ENCODE measurements around the gene SEC24C. TPM values are rescaled to one million over a fixed set of nuclear protein-coding genes. Genes with fewer than 3 reads are reported as not detected.
A peak's percentile ranks its signal among the peaks of the same experiment; 100 is the strongest.

Gene SEC24C
- total and polyA plus RNA-seq, 2 of the 13 experiments (the other 11 are each of a cell fraction or from before 2014, with no cell fraction given) = 63.1 to 66.4 TPM

DNA sequence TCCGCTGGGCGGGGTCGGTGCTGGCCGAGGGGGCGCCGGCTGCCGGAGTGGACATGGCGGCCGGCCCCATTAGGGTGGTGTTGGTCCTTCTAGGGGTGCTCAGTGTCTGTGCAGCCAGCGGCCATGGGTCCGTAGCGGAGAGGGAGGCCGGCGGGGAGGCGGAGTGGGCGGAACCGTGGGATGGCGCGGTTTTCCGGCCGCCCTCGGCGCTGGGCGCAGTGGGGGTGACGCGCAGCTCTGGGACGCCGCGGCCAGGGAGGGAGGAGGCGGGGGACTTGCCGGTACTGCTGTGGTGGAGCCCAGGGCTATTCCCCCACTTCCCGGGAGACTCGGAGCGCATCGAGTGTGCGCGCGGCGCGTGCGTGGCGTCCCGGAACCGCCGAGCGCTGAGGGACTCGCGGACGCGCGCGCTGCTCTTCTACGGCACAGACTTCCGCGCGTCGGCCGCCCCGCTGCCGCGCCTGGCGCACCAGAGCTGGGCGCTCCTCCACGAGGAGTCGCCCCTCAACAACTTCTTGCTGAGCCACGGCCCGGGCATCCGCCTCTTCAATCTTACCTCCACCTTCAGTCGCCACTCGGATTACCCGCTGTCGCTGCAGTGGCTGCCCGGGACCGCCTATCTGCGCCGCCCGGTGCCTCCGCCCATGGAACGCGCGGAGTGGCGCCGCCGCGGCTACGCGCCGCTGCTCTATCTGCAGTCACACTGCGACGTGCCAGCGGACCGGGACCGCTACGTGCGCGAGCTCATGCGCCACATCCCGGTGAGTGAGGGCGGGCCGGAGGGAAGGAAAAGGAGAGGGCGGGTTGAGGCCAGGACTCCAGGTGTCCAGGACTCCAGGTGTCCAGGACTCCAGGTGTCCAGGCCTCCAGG is 28.3 kb downstream of the SEC24C start (continued):
- TF ChIP-seq, protein P1, sequence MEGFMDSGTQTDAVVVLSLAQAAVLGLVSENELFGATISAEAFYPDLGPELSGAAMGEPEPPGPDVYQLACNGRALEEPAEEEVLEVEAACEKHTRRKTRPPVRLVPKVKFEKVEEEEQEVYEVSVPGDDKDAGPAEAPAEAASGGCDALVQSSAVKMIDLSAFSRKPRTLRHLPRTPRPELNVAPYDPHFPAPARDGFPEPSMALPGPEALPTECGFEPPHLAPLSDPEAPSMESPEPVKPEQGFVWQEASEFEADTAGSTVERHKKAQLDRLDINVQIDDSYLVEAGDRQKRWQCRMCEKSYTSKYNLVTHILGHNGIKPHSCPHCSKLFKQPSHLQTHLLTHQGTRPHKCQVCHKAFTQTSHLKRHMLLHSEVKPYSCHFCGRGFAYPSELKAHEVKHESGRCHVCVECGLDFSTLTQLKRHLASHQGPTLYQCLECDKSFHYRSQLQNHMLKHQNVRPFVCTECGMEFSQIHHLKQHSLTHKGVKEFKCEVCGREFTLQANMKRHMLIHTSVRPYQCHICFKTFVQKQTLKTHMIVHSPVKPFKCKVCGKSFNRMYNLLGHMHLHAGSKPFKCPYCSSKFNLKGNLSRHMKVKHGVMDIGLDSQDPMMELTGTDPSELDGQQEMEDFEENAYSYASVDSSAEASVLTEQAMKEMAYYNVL (CRISPR knock-in tag; IDR thresholded peaks at IDR 0.05; ENCODE audit: borderline replicate concordance) = peak; percentile 45; the same call in 1 of the 2 replicates
- 0 out of 2 replicates have a peak, but pooled peaks have one; percentile 10 for TF ChIP-seq THAP8 (CRISPR knock-in tag; IDR thresholded peaks at IDR 0.05; ENCODE audit: borderline replicate concordance)
- 0 out of 2 replicates have a peak, but pooled peaks have one; percentile 40 for TF ChIP-seq ZNF607 (CRISPR knock-in tag; IDR thresholded peaks at IDR 0.05; ENCODE audit: borderline replicate concordance)
- peak; percentile 98 for TF ChIP-seq AGO2 (optimal IDR thresholded peaks at IDR 0.05; ENCODE audit: low read depth, low read length)
- TF ChIP-seq NFATC3 (CRISPR knock-in tag; IDR thresholded peaks at IDR 0.05) = 0 out of 2 replicates have a peak, but pooled peaks have one; percentile 42
- no peak for TF ChIP-seq PAX8 (CRISPR knock-in tag; IDR thresholded peaks at IDR 0.05; ENCODE audit: borderline replicate concordance)
- TF ChIP-seq NONO (IDR thresholded peaks at IDR 0.05) = no peak
- TF ChIP-seq NONO (CRISPR knock-in tag; conservative IDR thresholded peaks at IDR 0.05) = peak; percentile 52
- TF ChIP-seq SMAD9 (CRISPR knock-in tag; IDR thresholded peaks at IDR 0.05) = 0 out of 2 replicates have a peak, but pooled peaks have one; percentile 79
- peak; percentile 46; the same call in 1 of the 2 replicates for TF ChIP-seq ELF1 (CRISPR knock-in tag; IDR thresholded peaks at IDR 0.05)
- no peak for TF ChIP-seq ATRX (CRISPR knock-in tag; IDR thresholded peaks at IDR 0.05; ENCODE audit: borderline replicate concordance)
- TF ChIP-seq, protein P2, sequence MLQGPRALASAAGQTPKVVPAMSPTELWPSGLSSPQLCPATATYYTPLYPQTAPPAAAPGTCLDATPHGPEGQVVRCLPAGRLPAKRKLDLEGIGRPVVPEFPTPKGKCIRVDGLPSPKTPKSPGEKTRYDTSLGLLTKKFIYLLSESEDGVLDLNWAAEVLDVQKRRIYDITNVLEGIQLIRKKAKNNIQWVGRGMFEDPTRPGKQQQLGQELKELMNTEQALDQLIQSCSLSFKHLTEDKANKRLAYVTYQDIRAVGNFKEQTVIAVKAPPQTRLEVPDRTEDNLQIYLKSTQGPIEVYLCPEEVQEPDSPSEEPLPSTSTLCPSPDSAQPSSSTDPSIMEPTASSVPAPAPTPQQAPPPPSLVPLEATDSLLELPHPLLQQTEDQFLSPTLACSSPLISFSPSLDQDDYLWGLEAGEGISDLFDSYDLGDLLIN (CRISPR knock-in tag; IDR thresholded peaks at IDR 0.05; ENCODE audit: borderline replicate concordance) = no peak
- TF ChIP-seq FOXK1 (CRISPR knock-in tag; IDR thresholded peaks at IDR 0.05; ENCODE audit: borderline replicate concordance, low read depth) = 0 out of 2 replicates have a peak, but pooled peaks have one; percentile 20
- TF ChIP-seq CAMTA2 (CRISPR knock-in tag; IDR thresholded peaks at IDR 0.05; ENCODE audit: borderline replicate concordance) = peak; percentile 88; the same call in 1 of the 2 replicates
- 0 out of 2 replicates have a peak, but pooled peaks have one; percentile 7 for TF ChIP-seq PITX1 (CRISPR knock-in tag; IDR thresholded peaks at IDR 0.05)
- no peak for TF ChIP-seq SATB2 (CRISPR knock-in tag; IDR thresholded peaks at IDR 0.05)
- TF ChIP-seq ARID4A (CRISPR knock-in tag; IDR thresholded peaks at IDR 0.05; ENCODE audit: borderline replicate concordance) = peak; percentile 84; the same call in 1 of the 2 replicates
- TF ChIP-seq ZNF446 (CRISPR knock-in tag; IDR thresholded peaks at IDR 0.05) = 0 out of 2 replicates have a peak, but pooled peaks have one; percentile 6

Measured in HepG2 (cell line).